Stimulated activated CD8-positive, alpha-beta memory T cell treated with anti-CD3 and anti-CD28 coated beads, Interleukin-2, amount 100 ng/mL, for 1 hour (primary cell): ENCODE measurements around the gene CD40.

Source experiments
- DNase-seq, 2 donors: peaks; one replicate each; pipeline ENCODE4 v3.0.0-alpha.2; 2020; ENCODE audit warnings: low read depth in 2 of 2

CD40 gene

DNA sequence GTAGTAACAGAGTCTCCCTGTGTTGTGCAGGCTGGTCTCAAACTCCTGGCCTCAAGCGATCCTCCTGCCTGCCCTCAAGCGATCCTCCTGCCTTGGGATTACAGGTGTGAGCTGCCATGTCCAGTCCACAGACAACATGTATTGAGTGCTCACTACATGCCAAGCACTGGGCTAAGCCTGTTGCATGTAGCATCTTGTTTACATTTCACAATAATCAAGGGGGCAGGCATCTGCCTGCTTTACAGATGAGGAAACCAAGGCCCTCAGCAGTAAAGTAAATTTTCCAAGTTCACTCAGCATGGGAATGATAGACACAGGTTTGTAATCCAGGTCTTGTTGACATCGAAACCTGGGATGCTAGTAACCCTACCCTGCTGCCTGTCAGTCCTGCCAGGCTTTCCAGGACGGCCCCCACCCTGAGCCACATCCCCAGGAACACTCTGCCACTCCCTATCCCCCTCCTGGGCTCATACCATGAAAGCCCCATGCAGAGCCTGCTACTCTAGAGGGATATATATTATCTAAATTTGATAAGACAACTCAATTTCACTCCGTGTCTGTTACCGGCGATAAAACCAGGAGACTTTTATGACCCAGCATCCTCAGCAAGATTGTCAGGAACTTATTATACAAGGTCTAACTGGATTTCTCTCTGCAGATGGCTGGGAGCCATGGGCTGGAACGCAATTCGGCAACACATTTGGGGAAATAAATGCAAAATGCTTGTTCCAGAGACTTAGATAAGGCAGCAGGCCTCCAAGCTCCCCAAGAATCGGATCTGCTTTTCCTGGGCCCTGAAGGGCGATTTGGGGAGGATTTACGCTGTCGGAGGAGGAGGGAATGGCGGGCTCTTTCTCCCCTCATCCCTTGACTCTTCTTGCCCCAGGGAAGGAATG, 30.4 kb downstream of the CD40 start:
- no peak for DNase-seq

DNA sequence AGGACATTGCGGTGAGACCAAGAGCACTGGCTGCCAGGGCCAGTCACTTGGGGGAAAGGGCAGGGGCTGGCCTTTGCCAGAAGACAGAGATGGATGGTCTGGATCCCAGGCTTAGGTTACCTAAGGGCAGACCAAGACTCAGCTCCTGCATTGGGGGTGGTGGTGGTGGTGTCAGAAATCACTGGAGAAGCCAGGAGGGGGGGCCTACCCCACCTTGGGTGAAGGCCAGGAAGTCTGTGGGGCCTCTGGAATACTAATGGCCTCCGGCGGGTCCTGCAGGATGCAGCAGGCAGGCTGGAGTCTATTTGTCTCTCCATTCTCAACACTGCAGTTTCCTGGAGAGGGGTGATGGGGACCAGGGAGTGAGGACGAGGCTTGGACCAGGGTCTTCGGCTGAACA, 32.8 kb downstream of the CD40 start:
- DNase-seq = no peak

DNA sequence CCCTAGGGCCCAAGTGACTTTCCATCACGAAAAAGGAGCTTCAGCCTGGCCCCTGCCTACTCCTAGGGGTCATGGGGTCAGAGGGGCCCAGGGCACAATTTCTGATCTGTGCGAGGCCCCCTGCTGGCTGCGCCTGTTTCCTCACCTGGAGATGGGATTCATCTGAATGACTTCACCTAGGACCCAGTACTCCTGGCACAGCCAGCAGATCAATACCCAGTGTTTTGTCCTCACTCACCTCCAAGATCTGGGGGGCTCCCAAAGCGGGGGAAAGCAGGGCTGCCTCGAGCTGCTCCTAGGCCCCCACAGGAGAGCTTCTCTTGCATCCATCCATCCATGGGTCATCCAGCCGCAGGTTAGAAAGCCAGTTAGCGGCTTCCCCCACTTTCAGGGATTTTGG, 33.8 kb downstream of the CD40 start:
- no peak for DNase-seq

DNA sequence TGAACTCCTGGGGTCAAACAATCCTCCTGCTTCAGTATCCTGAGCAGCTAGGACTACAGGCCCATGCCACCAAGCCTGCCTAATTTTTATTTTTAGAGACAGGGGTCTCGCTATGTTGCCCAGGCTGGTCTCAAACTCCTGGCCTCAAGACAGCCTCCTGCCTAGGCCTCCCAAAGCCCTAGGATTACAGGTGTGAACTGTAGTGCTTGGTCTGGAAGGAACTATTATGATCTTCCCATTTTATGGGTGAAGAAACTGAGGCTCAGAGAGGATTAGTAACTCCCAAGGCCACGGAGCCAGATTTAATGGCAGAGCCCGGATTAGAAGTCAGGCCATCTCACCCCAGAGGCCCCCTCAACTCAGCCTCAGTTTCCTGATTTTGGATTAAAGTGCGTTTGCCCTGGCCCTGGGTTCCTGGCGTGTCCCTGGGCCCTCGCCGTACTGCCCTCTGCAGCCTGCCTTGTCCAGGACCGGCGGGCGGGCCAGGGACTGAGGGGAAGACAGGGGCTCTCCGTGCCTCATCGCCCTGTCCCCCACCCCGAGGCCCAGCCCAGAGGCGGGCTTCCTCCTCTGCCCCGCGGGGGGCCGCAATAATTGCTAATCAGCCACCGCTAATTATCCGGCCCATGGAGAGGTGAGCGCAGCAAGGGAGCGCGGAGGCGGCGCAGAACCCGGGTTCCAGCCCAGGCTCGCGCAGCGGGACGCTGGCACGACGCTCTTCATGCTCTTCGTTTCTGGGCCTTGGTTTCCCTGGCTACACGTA, 34.9 kb downstream of the CD40 start:
- no peak for DNase-seq

DNA sequence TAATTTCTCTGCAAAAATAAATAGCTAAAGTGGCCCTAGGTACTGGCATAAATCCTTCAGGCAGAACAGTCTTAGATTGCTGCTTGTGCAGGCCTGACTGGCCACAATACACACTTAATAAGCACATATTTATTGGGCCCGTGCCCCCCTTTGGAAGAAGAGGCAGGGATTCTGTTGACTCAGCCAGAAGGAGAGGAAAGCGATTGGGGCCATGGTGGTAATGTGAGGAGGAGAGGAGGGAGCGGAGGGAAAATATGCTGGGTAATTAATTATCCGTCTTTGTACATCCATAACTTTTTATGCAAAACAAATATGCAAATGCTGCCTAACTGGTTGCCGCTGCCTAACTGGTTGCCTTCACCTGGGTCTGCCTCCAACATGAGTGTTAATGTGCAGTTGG, 36.2 kb downstream of the CD40 start:
- DNase-seq = no peak

DNA sequence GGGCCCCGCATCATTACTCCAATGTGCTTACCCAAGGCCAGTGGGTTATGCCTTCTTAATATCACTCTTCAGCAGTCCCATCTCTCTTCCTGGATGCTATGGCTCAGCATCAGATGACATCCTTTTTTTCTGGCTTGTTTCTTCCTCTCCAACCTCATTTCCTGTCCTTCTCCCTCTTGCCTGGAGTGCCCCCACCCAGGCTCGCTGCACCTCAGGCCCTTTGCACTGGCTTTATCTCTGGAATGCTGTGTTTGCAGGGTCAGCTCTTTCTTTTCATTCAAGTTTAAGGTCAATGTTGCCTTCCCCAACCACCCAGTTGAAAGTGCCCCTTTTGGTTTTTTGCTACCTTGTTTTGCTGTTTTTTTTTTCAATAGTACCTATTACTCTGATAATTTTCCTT, 36.7 kb downstream of the CD40 start:
- no peak for DNase-seq

DNA sequence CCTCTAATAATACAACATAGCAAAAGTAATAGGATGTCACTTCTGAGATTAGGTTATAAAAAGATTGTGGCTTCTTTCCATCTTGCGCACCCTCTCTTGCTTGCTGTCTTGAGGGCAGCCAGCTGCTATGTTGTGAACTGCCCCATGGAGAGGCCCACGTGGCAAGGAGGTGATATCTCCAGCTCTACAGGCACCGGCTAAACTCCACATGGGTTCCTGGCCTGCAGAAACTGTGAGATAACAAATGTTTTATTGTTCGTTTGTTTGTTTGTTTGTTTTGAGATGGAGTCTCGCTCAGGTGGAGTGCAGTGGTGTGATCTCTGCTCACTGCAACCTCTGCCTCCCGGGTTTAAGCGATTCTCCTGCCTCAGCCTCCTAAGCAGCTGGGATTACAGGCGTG, 38.0 kb downstream of the CD40 start:
- DNase-seq = no peak

DNA sequence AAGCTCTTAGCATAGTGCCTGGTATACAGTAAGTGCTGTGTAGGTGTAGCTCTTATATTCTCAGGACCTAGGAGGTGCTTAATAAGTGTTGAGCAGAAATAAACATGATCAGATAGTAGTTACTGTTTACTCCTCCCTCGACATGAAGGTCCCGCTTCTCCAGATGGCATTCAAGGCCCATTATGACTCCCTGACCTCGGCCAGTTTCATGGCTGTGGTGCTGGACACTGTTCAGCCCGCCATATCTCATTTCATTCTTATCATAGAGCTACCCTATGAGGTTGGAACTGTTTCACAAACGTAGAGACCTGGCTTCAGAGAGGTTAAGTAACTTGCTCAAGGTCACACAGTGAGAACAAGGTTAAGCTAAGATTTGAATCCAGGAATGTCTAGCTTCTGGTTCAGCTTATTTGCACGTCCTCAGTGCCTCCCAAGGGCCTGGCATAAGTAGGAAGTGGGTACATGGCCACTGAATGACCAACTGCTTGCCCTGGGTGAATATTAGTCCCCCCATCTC, 39.0 kb downstream of the CD40 start:
- DNase-seq = no peak

DNA sequence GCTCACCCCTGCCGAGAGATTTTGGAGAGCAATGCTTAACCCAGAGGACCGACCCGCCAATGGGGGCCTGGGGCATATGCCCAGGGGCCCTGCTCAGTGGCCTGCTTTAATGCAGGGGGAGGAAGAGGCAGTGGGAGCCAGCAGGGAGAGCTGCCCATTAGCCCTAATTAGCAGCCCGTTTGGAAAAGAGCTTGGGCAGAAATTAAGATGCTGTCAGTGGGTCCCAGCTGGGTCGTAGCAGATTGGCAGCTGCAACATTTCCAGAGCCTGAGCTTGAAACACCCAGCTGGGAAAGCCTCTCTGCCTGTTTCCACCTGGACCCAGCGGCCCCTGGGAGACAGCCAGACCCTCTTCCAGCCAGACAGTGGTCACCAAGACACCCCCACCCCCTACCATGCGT, 39.5 kb downstream of the CD40 start:
- DNase-seq = no peak

DNA sequence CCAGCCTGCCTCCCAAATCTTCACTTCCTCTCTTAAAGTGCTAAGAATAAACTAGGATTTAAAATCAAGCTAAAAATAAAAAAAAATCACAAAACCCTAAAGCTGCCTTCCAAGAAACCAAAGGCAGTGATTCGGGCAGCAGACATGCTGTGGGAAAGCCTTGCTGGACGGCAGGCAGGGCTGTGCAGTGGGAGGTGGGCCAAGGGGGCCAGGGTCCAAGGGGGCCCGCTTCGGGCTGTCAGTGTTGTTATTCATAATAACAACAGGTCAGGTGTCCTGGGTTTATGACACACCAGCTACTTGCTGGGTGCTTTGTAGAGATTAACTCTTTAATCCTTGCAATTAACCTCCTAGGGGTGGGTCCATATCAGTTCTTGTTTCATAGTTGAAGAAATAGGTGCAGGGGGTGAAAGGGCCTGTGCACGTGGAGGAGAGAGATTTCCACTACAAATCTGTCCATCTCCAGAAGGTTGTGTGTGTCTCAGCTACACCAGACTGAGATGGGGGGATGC, 40.4 kb downstream of the CD40 start:
- DNase-seq = no peak

DNA sequence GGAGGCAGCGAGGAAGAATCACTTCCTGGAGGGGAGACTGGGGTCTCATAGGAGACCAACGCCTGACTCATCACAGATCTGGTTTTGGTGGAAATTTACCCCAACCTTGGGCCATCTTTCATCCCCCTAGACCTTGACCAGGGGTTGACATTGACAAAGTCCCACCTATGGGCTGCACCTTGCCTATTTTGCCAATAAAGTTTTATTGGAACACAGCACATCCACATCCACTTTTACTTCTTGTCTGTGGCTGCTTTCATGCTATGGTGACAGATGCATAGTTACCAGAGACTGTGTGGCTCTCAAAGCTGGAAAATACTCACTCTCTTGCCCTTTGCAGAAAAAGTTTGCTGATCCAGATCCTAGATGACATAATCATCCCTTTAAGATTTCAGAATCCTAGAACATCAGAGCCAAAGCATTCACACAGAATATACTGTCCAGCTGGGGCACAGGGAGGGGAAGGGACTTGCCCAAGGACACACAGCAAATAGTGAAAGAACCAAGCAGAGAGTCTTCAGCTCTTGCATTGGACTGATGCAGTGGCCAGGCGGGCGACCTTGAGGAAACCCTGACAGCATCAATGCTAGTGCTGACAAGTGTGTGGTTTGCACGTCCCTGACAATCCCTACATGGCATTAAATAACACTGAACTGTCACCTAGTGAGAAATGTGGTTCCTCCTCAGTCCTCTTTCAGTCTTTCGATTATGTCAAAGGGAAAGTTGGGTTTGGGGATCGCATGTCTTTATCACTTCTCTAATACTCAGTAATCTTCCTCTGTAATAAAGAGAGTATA, 41.2 kb downstream of the CD40 start:
- DNase-seq = no peak

DNA sequence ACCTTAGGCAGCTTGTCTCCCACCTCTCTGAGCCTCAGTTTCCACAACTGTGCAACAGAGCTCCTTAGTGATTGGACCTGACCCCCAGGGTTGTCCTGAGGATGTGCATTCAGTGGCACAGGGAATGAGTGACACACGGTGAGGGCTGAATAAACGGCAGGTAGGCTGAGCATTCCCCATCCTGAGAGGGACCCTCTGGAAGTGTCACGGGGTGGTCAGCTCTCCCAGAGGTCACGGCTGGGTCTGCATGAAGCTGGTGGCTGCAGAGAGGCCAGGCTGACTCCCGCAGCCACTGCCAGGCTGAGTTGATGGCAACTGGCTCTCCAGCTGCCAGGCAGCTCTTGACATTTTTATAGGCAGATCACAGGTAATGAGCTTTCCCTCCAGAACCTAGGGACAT, 42.5 kb downstream of the CD40 start:
- DNase-seq = no peak

DNA sequence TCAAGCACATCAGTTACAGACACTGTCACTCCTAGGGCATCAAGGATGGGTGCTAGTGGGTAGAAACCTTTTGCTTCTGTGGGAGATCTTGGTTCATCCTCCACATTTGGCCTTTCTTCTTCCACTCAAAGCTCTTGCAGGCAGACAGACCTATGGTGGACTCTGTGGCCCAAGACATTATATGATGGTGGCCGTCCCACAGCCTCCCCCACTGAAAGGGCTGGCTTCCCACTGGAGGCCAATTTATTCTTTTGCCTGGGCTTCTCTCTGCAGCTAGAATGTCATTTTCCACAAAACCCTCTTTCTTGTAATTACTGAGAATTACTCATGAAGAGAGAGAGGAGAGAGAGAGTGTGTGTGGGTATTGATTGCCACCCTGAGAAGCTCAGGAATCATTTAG, 43.8 kb downstream of the CD40 start:
- no peak for DNase-seq

DNA sequence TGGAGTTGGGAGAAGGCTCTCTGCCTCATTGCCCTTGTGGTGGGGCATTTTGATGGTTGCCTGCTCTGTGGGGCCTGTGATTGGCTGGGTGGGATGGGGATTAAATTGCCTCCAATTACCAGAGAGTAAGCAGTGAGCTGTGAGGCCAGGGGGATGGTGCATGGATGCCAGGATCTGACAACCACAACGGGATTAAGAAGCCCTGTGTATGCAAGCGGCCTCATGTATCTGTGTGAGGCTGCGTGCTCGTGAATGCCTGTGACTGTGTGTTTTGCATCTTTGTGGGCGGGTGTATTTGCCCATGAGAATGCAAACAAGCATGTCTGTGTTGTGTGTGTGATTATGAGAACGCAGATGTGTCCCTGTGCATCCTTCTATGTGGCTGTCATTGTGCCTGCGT, 46.1 kb downstream of the CD40 start:
- no peak for DNase-seq

DNA sequence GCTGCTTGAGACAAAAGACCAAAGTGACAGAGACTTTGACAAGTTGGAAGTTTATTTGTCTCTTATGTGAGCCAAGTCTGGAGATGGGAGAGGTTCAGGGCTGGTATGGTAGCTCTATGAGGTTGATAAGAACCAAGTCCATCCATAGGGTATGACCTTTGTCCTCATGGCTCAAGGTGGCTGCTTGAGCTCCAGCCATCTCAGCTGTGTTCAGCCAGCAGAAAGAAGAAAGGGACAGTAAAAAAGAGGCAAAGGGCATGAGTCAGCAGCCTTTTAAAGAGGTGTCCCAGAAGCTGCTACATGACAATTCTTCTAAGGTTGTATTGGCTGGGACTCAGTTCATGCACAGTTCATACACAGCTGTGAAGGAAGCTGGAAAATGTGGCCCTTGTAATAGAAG, 49.0 kb downstream of the CD40 start:
- DNase-seq = no peak

DNA sequence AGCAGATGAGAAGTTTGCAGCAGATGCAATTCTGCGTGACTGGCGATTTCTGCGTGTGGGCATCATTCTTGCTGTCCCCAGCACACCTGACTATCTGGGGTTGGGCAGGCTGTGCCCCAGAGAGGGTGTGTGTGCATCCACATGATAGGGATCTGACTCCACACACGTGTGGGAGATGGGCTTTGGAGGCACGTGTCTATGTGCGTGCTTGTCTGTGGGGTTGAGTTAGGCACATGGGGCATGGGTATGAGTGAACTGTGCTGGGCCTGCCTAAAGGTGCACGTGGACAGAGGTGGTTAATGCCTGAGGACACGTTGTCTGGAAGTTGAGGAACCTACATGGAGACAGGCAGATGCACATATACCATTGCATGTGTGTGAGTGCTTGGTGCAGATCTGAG, 50.3 kb downstream of the CD40 start:
- DNase-seq = no peak

DNA sequence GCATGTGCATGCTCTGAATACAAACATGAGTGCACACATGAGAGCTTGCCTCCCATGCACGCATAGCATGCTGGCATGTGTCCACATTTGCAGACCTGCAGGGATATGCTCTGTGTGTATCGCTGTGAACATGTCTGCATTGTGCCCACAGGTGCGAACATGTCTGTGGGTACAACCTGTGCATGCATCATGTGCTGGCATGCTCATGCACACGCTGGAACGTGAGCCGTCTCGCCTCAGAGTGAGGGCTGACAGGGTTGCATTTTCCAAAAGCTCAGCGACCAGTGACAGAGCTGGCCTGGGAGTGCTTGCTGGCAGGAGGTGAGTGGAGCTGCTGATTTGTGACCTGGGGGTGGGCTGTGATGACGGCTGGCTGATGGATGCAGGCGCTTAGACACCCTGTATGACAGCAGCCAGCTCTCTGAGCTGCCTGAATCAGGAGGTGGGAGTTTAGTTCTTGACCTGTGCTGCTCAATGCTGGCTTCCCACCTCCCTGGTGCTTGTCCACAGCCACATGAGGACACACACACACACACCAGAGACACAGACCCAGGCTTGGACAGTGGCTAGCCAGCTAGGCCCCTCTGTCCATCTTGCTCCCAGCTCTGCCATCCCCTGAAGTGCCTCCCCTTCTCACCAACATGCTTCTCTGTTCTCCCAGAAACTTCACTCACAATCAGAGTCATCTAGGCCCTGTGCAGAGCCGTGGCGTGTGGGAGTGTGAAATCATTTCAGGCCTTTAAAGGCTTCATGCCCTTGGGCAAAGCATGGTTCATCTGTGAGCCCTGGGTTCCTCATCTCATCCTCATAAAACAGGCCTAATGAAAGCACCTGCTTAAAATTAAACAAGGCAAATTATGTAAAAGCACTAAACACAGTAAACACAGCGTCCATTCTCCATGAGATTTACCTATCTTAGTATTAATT, 51.4 kb downstream of the CD40 start:
- DNase-seq = no peak

DNA sequence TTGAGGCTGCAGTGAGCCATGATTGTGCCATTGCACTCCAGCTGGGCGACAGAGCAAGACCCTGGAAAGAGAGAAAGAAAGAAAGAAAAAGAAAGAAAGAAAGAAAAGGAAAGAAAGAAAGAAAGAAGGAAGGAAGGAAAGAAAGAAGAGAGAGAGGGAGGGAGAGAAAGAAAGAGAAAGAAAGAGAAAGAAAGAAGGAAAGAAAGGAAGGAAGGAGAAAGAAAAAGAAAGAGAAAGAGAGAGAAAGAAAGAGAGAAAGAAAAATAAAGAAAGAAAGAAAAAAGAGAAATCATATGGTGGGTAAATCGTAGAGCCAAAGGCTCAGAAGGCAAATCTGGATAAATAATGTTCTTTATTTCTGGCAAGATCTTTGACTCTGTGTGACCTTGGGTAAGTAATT, 53.4 kb downstream of the CD40 start:
- no peak for DNase-seq

DNA sequence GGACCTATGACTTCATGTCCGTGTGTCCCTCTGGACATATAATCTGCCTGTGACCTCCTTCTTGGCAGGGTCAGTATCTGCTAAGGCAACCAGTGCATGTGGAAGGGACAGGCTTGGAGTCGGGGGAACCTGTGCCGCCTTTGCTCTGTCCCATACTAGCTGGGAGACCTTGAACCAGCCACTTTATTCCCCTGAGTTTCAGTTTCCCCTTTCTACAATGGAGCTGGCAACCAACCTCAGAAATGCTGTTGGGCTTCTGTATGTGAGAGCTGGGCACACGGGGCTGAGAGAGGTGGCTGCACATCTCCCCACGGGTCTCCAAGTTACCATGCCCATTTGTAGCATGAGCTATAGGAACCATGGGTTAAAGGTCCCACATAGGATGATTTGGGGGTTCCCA, 53.8 kb downstream of the CD40 start:
- DNase-seq = no peak

DNA sequence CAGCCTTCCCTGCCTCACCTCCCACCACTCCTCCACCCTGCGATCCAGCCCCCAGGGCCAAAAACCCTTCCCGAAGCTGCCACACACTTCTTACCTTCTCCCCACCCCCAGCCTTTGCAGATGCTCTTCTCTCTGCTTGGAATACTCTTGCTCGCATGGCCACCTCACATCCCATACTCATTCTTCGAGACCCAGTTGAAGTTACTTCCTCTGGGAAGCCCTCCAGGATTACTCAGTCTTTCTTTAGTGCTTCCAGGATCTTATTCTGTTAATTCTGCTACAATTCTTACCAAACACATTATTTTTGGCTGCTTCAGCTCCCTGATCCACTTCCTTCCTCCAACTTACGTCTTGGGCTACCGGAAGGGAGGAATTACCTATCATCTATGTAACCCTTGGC, 54.3 kb downstream of the CD40 start:
- no peak for DNase-seq

DNA sequence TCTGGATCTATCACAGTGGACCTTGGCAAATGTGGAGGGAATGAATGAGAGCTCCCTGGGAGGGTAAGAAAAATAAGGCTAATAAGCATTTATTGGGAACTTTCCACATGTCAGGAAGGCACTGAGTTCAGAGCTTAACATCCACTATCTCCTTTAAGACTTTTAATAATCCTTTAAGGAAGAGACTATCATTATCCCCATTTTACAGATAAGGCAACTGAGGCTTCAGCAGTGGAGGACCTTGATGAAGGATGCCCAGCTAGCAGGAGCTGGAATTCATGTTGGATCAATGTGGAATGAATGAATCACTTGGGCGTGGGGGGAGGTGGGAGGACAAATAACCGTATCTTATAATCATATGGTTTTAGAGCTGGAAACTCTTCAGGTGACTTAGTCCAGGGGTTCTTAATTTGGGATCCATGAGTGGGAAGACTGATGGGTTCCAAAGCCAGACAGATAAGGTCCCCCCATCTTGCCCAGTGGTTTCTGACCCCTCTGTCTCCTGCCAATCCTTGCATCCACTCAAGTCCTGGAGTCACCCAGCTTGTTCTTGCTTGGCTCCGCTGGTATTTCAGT, 54.9 kb downstream of the CD40 start:
- no peak for DNase-seq
